GM11168 (cell line): ENCODE measurements around the gene LRCH2.
"Not testable (repeated sequence)": the region's sequence is repeated elsewhere in the genome, so short reads cannot be mapped to it uniquely, and the experiment has no call there.

Source experiments
- in situ Hi-C: fragments of 300-500 bp; cut with MboI; formaldehyde crosslinking; loops from one replicate; pipeline ENCODE4 v1.12.0; 2022; ENCODE audit warnings: low sequenced_read_pairs; ENCODE audit not compliant: unreplicated experiment

Gene LRCH2, protein sequence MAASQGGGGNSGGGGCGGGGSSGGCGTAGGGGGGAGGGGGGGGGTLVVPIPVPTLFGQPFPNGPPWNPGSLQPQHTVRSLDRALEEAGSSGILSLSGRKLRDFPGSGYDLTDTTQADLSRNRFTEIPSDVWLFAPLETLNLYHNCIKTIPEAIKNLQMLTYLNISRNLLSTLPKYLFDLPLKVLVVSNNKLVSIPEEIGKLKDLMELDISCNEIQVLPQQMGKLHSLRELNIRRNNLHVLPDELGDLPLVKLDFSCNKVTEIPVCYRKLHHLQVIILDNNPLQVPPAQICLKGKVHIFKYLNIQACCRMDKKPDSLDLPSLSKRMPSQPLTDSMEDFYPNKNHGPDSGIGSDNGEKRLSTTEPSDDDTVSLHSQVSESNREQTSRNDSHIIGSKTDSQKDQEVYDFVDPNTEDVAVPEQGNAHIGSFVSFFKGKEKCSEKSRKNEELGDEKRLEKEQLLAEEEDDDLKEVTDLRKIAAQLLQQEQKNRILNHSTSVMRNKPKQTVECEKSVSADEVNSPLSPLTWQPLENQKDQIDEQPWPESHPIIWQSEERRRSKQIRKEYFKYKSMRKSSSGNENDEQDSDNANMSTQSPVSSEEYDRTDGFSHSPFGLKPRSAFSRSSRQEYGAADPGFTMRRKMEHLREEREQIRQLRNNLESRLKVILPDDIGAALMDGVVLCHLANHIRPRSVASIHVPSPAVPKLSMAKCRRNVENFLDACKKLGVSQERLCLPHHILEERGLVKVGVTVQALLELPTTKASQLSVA

DNA sequence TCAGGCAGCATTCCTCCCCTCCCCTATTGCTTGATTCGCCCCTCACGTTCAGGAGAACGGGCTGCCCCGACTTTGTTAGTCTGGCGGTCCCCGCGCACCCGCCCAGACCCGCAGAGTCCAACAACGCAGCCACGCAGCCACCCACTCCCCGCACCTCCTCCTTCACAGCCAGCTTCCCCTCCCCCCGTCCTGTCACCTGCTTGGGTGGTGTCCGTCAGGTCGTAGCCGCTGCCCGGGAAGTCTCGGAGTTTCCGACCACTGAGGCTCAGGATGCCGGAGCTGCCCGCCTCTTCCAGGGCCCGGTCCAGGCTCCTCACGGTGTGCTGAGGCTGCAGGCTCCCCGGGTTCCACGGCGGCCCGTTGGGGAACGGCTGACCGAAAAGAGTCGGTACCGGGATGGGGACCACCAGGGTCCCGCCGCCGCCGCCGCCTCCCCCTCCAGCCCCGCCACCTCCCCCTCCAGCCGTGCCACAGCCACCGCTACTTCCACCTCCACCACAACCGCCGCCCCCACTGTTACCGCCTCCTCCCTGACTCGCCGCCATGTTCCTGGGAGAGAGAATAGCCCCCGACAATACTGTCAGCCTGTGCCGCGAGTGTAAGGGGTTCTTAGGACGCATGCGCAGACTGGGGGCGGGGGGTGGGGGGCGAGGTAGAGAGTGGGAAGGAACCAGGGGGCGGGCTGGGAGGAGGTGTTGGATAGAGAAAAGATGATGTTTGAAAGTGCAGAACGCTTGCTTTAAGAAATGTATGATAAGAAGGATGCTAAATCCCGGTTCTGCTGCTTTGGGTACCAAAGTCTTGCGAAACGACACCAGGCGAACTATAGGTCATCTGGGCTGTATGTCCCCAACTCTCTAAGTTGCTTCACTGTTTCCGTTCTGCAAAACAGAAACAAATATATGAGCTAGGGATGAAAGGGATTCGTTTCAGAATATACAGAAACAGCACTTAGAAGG lies at the start of gene LRCH2:
TSS of gene LRCH2 (minus strand) at position 600 of the 959 bp plus-strand sequence. CDS start at position 545, 55 bp downstream.
- in situ Hi-C loops = no loop called here

DNA sequence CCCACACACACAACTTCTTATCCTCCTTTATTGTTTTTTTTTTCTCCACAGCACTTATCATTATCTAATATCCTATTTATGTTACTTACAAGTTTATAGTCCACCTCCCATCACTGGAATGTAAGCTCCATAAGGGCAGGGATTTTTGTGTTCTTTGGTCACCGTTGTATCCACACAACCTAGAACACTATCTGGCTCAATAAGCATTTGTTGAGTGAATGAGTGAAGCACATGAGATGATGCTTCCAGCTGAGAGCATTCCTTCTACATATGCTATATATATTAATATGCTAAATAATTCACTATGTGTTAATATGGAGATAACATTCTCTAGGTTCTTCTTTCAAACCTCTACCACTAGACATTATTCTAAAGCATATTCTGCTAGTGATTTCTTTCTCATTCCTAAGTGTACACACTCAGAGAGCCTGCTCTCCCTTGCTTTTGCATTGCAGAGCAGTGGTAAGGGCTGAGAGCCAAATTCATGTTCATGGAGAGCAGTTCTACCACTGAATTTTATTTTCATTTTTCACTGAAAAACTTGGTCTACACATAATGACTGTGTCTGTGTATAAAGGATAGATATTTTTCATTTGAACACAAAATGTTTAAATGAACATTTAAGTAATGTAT lies 35.3 kb upstream of the LRCH2 start:
- in situ Hi-C loops = no loop called here

DNA sequence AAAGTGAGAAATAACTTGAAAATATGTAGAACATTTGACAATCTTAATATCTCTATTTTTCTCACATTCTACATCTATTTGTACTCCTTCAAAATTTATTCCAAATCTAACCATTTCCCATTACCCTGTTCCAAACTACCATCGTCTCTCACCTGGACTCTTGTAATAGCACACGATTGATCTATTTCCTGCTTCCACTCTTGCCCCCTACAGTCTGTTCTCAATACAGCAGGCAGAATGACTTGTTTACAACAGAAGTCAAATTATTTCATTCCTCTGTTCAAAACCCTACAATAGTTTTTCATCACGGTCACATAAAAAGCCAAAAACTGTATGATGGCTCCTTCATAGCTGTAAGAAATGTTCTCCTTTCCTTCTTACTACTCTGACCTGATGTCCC lies 34.5 kb upstream of the LRCH2 start:
- in situ Hi-C loops = no loop called here

DNA sequence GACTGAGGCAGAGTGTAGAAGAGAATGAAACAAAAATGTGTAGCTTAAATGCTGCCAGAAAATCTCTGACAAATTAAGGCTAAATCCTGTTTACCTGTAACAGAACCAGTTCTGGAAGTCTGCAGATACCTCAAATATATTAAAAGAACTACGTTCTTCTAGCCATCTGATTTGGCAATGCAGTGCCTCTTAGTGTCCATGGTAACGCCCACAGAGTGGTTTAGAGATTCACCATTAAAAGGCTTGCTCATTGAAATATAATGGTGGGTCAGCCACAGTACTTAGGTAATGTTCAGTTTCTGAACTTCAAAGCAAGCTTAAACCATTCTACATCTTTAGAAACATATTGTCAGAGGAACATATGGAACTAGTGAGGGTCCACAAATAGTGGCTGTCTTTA lies 32.4 kb upstream of the LRCH2 start:
- in situ Hi-C loops = no loop called here

DNA sequence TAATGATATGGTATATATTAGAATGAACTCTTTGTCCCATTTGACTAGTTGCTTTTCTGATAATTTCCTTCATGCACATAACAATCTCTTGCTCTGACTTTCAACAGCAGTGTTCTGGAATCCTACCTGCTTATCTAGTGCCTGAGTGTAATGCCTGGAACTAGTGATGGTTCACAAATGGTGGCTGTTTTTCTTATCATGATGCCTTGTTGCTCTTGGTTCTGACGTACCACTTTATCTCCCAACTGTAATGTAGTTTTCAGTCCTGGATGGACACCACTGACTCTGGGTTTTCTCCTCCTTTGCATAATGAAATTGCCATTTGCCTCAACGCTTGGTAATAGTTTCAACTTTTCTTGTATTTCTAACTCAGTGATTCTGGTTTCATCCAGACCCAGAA lies 30.1 kb upstream of the LRCH2 start:
- in situ Hi-C loops = no loop called here

DNA sequence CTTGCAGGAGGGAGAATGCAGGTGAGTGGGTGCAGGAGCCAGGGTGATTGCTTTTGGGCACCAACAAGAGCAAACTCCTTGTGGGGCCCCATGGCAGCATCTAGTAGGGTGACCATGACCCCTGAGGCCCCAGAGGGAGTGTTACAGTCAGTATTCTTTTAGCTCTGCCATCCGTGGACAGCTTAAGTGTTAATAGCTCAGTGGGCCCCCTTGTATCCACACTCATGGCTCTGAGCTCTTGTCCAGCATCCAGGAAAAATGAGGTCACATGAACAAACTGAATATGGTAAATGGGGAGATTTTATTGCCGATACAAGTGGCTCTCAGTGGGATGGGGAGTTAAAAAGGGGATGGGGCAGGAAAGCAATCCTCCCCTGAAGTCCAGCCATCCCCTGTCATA lies 27.3 kb upstream of the LRCH2 start:
- in situ Hi-C loops = no loop called here

DNA sequence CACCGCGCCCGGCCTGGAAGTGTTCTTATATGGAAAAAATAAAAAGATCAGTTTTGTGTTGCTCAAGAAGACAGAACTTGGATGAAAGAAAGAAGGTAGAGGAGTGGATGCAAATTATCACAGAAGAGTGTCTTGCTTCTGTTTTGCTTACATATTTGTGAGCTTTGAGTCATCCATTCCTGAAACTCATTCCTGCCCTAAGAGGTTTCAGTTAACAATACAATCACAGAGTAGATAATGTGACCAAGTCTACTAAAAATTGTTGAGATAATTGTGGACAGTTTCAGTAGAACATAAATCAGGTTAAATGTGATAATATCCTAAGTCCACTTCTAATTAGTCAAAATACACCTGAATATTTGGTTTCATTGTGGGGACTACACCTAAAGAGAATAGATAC lies 26.4 kb upstream of the LRCH2 start:
- in situ Hi-C loops = no loop called here

DNA sequence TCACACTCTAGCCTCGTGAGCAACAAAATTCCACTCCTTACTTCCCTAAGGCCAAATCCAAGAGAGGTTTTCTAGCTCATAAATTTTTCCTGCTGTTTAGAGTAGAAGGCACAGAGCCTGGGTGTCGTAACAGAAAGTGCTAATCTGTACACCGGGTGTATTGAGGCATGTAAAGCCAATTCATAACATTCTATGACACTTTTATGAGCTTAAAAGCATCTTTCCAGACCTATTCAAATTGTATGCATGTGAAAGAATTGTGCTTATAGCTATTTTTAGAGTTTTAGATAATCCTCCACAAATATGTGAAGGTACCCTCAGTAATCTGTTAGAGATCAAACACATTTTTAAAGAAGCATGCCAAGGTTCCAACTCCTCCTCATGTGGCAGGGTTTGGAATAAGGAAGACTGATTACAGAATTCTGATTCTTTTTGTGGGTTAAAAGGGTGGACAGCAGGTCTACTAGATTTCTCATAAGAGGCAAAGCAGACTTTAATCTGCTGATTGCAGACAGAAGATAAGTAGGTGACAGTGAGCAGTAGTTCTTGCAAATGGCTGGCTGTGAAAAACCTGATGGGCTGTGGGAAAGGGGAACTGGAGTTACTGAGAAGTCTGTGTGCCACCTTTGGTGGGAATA lies 25.5 kb upstream of the LRCH2 start:
- in situ Hi-C loops = no loop called here

DNA sequence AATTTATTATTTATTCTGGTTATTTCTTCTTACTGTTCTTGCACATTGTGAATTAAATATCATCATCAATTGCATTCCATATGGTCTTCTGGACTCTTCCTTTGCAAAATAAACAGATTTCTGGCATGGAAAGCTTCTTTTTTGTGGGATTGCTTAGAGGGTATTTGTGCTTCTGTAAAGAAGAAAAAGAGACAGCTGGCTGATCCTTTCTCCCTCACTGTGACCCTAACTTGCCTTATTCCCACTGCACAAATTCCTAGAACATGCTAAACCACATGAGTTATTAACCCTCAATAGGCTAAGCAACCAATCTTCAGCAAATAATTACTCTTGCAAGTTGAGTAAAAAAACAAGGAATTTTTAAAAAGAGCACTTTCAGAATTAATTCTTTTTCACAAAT lies 23.8 kb upstream of the LRCH2 start:
- in situ Hi-C loops = no loop called here

DNA sequence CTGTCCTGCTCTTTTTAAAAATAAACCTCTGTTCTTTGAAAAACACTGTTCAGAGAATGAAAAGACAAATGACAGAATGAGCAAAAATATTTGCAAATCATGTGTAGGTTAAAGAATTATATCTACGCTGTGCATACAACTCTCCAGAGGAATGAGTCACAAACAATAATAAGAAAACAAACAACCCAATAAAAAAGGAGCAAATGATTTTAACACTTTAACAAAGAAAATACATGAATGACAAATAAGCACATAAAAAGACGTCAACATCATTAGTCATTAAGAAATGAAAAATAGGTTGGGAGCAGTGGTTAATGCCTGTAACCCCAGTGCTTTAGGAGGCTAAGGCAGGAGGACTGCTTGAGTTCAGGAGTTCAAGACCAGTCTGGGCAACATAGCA lies 21.1 kb upstream of the LRCH2 start:
- in situ Hi-C loops = no loop called here

DNA sequence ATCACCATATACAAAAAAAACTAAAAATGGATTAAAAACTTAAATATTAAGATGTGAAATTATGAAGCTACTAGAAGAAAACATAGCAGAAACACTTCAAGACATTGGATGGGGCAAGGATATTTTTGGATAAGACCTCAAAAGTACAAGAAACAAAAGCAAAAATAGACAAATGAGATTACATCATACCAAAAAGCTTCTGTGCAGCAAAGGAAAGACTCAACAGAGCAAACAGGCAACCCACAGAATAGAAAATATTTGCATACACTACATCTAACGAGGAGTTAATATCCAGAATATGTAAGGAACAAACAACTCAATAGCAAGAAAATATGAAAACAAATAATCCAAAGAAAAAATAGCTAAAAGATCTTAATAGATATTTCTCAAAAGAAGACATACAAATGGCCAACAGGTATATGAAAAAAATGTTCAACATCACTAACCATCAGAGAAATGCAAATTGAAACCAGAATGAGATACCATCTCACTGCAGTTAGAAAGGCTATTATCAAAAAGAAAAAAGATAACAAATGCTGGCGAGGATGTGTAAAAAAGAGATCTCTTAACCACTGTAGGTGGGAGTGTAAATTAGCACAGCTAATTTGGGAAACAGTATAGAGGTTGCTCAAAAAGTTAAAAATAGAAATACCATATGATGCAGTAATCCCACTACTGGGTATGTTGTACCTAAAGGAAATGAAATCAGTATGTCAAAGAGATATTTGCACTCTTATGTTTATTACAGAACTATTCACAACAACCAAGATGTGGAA lies 17.8 kb upstream of the LRCH2 start:
- in situ Hi-C loops = no loop called here

DNA sequence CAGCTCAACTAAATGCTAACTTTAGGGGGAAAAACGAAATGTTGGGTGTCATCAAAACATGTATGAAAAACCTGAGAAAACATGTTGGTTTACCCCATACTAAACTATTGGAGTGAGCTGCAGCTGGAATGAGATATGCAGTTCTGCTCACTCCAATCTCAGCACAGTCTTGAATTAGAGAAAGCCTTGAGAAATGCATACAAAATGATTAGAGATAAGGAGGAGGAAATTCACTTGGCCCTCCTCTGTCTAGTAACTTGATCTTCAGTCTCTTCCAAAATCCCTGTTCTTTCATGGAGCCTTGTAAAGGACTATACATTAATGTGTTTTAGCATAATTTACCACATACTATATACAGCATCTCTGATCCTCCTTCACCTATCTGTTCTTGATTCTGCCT lies 3.2 kb upstream of the LRCH2 start:
- in situ Hi-C loops = no loop called here

DNA sequence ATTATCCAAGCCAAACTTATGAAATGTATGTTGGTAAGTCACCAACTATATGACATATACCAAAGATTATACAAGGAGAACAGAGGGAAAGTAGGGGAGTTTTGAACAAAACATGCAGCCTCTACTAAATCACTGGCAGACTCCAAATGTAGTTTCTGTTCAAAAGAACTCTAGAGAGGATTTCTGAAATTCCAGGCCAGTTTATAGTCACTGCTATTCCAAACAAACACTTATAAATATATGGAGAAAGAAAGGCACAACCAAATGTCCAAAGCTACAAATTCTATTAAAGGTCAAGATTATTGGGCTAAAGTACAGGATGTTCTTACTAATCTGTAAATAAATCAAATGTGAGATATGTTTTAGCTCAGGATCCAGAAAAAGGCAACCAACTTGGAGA lies 2.7 kb upstream of the LRCH2 start:
- in situ Hi-C loops = no loop called here

DNA sequence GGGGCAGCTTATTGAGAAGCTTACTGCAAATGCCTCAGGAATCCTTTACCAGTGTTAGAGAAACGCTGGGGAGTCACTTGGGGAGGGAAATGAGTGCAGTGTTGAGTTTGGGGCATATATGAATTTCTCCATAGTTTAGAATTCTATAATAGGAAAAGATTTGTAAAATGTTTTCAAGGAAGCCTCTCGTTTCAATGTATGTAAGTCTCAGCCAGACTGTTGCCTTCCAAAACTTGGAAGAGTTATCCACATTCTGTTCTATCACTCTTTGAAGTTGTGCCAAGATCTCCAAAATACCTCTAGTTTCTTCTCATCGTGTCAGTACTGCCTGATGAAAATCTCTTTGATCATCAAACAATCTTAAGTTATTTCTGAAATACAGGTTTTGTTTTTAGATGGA lies 565 bp upstream of the LRCH2 start:
- in situ Hi-C loops = no loop called here

DNA sequence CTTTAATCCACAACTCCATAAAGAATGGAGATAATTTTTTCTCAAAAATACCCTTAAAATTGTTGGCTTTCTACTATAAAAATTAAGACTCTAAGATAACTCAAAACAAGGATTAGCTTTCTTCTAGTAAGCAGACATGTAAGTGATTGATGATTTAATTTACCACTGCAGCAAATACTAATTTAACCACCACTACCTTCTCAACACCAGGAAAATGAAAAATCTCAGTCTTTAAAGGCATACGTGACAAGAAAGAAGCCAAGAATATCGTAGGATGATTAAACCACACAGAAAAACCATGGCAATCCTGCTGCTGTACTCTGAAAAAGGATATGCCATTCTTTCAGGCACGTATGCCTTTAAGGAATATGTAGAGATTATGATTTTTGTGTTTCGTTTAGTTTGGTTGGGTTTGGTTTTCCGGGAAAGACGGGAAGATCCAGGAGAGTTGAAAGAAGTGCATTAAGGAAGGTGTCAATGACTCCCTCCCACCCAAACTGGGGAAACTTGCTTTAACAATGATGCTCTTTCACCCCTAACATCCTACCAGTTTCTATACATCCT lies 881 bp downstream of the LRCH2 start:
- in situ Hi-C loops = no loop called here

DNA sequence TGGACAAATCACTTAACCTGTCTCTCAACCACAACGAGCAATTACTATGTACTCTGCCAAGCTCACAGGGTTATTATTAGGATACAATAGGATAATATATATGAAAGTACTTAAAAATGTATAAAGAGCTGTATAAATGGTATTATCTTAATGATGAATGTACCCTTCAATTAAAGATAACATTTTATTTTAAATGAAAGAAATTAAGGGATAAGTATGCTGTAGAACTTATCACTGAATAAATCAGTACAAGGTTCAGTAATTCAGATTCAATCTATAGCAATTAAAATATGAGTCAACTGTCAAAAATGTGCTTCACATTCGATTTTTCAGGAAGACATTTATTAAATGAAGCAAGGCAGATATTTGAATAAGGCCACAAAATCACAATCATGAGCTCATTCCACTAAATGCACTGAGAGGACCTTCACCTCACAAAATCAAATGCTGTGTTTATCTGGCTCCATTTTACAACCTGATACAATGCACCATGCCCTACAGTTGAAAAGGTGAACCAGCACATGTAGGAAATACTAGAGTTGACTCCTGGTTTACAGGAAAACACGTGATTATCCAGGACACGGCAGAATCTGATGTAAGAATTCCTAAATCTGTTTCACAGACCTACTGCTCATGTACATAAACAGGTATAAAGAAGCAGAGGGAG lies 4.4 kb downstream of the LRCH2 start:
- in situ Hi-C loops = no loop called here

DNA sequence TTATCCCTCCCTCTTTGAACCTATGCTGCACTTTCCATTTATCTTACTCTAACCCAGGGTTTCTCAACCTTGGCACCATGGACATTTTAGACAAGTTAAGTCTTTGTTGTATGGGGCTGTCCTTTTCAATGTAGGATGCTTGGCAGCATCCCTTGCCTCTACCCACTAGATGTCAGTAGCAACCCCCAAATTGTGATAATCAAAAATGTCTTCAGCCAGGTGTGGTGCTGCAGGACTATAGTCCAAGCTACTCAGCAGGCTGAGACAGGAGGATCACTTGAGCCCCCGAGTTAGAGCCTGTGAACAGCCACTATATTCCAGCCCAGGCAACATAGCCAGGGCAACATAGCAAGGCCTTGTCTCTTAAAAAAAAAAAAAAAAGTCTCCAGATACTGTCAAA lies 7.0 kb downstream of the LRCH2 start:
- in situ Hi-C loops = no loop called here

DNA sequence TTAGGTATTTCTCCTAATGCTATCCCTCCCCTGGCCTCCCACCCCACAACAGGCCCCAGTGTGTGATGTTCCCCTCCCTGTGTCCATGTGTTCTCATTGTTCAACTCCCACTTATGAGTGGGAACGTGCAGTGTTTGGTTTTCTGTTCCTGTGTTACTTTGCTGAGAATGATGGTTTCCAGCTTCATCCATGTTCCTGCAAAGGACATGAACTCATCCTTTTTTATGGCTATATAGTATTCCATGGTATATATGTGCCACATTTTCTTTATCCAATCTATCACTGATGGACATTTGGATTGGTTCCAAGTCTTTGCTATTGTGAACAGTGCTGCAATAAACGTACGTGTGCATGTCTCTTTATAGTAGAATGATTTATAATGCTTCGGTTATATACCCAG lies 16.6 kb downstream of the LRCH2 start:
- in situ Hi-C loops = not testable (repeated sequence)
